AG08396 (cell line): ENCODE results near the gene LRFN4.

Experiments
- DNase-seq: peaks from one replicate; pipeline ENCODE4 v3.0.0; 2012; ENCODE audit warnings: low spot score, mixed read lengths

The LRFN4 gene

GRCh38 chr11:66870616-66871520 lies 14.0 kb downstream of the LRFN4 start:
- DNase-seq, result no peak

- no peak for DNase-seq
Observed at GRCh38 chr11:66871521-66871901, 14.6 kb downstream of the LRFN4 start.

GRCh38 chr11:66874232-66874631 lies 17.4 kb downstream of the LRFN4 start:
- DNase-seq, result no peak

GRCh38 chr11:66875378-66875777 lies 18.5 kb downstream of the LRFN4 start:
- no peak for DNase-seq

GRCh38 chr11:66877588-66878385 lies 20.9 kb downstream of the LRFN4 start:
- no peak for DNase-seq

- DNase-seq, result peak; percentile 53
Observed at GRCh38 chr11:66878474-66878873, 21.6 kb downstream of the LRFN4 start.

- DNase-seq, result no peak
Observed at GRCh38 chr11:66879000-66879399, 22.1 kb downstream of the LRFN4 start.

- no peak for DNase-seq
Observed at GRCh38 chr11:66879583-66879982, 22.7 kb downstream of the LRFN4 start.

- no peak for DNase-seq
Observed at GRCh38 chr11:66879999-66880398, 23.1 kb downstream of the LRFN4 start.

GRCh38 chr11:66880496-66881450 lies 23.9 kb downstream of the LRFN4 start:
- DNase-seq, result no peak

GRCh38 chr11:66881451-66881835 lies 24.6 kb downstream of the LRFN4 start:
- DNase-seq, result no peak

GRCh38 chr11:66881927-66882452 lies 25.1 kb downstream of the LRFN4 start:
- DNase-seq, result no peak

- DNase-seq, result no peak
Observed at GRCh38 chr11:66882561-66883015, 25.7 kb downstream of the LRFN4 start.

GRCh38 chr11:66883016-66883965 lies 26.4 kb downstream of the LRFN4 start:
- DNase-seq, result peak; percentile 57

- DNase-seq, result no peak
Observed at GRCh38 chr11:66884443-66884842, 27.6 kb downstream of the LRFN4 start.

GRCh38 chr11:66885469-66885868 lies 28.6 kb downstream of the LRFN4 start:
- no peak for DNase-seq

- no peak for DNase-seq
Observed at GRCh38 chr11:66885950-66886440, 29.1 kb downstream of the LRFN4 start.

- DNase-seq, result no peak
Observed at GRCh38 chr11:66886671-66887221, 29.9 kb downstream of the LRFN4 start.

GRCh38 chr11:66887526-66887925 lies 30.7 kb downstream of the LRFN4 start:
- DNase-seq, result no peak

- no peak for DNase-seq
Observed at GRCh38 chr11:66888282-66888681, 31.4 kb downstream of the LRFN4 start.
